Sigmoid colon (tissue), 7 donors: ENCODE measurements around the gene FOSL1. TPM values are rescaled to one million over a fixed set of nuclear protein-coding genes. Genes with fewer than 3 reads are reported as not detected.

Experiments used
- DNase-seq: peaks from one replicate; pipeline ENCODE4 v3.0.0-alpha.2; 2019
- H3K27ac ChIP-seq, 4 donors: fragments of 200-600 bp; sonication (generic); one replicate each; pipeline ENCODE4 v1.5.1; 2016 to 2019; ENCODE audit warnings: mild to moderate bottlenecking in 1 of 4
- H3K27me3 ChIP-seq, 3 donors: fragments of 200-600 bp; sonication (generic); one replicate each; pipeline ENCODE4 v1.5.1; 2019; ENCODE audit warnings: mild to moderate bottlenecking in 1 of 3
- H3K36me3 ChIP-seq, 4 donors: fragments of 200-600 bp; sonication (generic); one replicate each; pipeline ENCODE4 v1.5.1; 2016 to 2019
- H3K4me1 ChIP-seq, 4 donors: fragments of 200-600 bp; sonication (generic); one replicate each; pipeline ENCODE4 v1.5.1; 2017 to 2019
- H3K4me3 ChIP-seq, 4 donors: fragments of 200-600 bp; sonication (generic); one replicate each; pipeline ENCODE4 v1.5.1; 2017 to 2019; ENCODE audit warnings: mild to moderate bottlenecking in 2 of 4, moderate library complexity in 1 of 4
- H3K9me3 ChIP-seq, 4 donors: fragments of 200-600 bp in 3 of 4; sonication (generic) in 3 of 4; one replicate each; pipeline versions ENCODE4 v1.5.1 to v1.6.1; 2013 to 2019
- EP300 ChIP-seq, 4 donors: sonication (generic); formaldehyde crosslinking; IDR thresholded peaks; one replicate each; pipeline ENCODE4 v1.6.1; 2017; ENCODE audit warnings: antibody characterized with exemption in 4 of 4
- POLR2A ChIP-seq, 2 donors: fragments of 450-650 bp; IDR thresholded peaks; one replicate each; pipeline ENCODE4 v1.6.1; 2016; ENCODE audit warnings: antibody characterized with exemption in 2 of 2, mild to moderate bottlenecking in 2 of 2, moderate library complexity in 2 of 2
- POLR2AphosphoS5 ChIP-seq, 4 donors: sonication (generic); formaldehyde crosslinking; IDR thresholded peaks; one replicate each; pipeline ENCODE4 v1.6.1; 2017; ENCODE audit warnings: antibody characterized with exemption in 4 of 4
- WGBS, 2 donors: extraction: QIAGEN DNeasy Blood & Tissue Kit; methylation state at CpG; one replicate each; pipeline ENCODE4 v1.1.7; 2013; 5-methylcytosine and 5-hydroxymethylcytosine counted together
- intact Hi-C: fragments of 100-400 bp; cut with DNase I; formaldehyde crosslinking; loops from one replicate; pipeline ENCODE4 v1.15.1; 2023
- polyA plus RNA-seq, 3 donors: library from polyadenylated mRNA; stranded (reverse); fragments of 200-250 nt; gene quantifications; one replicate each; pipeline ENCODE4 v1.2.3, GENCODE V29; 2013
- total RNA-seq, 4 donors: library from RNA; depleted of rRNA; stranded (reverse); fragments of >200 nt; gene quantifications; one replicate each; pipeline ENCODE4 v1.1.0, GENCODE V29; 2016
- TF ChIP-seq, protein P1 (sequence below), 4 experiments: fragments of 450-650 bp in 3 of 4; fragments of 200-600 bp in 1 of 4; IDR thresholded peaks; one replicate each; pipeline ENCODE4 v1.5.1; 2016 to 2019; ENCODE audit warnings: antibody characterized with exemption in 4 of 4, mild to moderate bottlenecking in 3 of 4, moderate library complexity in 2 of 4
- donor health status: healthy with polysubstance abuse.
- donor health status: Bipolar disorder and iron deficiency.
- donor health status: healthy.

FOSL1 gene
- total and polyA plus RNA-seq, 7 donors, result 0.36 to 12.4 (median 2.9) TPM; not detected in 1

GRCh38 chr11:65862191-65862735 lies 37.9 kb downstream of the FOSL1 start:
- TF ChIP-seq EP300 (IDR thresholded peaks at IDR 0.05) (no peak), POLR2A (IDR thresholded peaks at IDR 0.05) (no peak), POLR2AphosphoS5 (IDR thresholded peaks at IDR 0.05) (no peak)
- TF ChIP-seq, protein P1, sequence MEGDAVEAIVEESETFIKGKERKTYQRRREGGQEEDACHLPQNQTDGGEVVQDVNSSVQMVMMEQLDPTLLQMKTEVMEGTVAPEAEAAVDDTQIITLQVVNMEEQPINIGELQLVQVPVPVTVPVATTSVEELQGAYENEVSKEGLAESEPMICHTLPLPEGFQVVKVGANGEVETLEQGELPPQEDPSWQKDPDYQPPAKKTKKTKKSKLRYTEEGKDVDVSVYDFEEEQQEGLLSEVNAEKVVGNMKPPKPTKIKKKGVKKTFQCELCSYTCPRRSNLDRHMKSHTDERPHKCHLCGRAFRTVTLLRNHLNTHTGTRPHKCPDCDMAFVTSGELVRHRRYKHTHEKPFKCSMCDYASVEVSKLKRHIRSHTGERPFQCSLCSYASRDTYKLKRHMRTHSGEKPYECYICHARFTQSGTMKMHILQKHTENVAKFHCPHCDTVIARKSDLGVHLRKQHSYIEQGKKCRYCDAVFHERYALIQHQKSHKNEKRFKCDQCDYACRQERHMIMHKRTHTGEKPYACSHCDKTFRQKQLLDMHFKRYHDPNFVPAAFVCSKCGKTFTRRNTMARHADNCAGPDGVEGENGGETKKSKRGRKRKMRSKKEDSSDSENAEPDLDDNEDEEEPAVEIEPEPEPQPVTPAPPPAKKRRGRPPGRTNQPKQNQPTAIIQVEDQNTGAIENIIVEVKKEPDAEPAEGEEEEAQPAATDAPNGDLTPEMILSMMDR (IDR thresholded peaks at IDR 0.05), result no peak
- H3K36me3 ChIP-seq, result peaks cover 17 to 56% (median 49%) of the 10 kb centered on the region in 4 donors
- intact Hi-C loops, result no loop called here

DNA sequence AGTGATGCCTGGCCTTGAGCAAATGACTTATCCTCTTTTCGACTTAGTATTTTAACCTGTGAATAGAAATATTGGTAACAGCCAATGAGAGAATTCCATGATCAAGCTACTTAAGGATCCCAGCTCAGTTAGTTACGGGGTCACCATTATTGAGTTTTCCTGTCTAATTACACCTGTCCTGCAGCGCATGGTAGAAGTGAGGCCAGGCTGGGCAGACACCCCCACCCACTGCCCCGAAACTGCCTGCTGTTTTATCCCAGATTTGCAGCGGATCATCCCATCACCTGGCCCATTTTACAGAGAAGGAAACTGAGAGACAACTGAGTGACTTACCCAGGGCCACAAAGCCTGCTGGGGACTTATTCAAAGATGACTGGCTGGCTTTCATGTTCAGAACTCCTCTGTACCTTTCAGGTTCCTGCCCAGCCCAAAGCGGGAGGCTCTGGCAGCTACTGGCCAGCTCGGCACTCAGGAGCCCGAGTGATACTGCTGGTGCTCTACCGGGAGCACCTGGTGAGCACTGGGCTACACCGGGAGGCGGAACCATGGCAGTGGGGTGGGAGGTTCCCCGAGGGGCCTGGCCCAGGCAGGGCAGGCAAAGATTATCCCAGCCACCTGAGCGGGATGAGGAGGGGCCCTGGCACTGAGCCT lies 38.5 kb downstream of the FOSL1 start:
- Histone ChIP-seq H3K27ac (peak overlapping the region; percentile 89 to 99 (median 95)), H3K36me3 (peaks cover 14 to 50% (median 45%) of the 10 kb centered on the region in 4 donors)
- TF ChIP-seq POLR2A (IDR thresholded peaks at IDR 0.05), result no peak
- TF ChIP-seq, protein P1 (IDR thresholded peaks at IDR 0.05), result no peak
- no peak for TF ChIP-seq POLR2AphosphoS5 (IDR thresholded peaks at IDR 0.05)
- TF ChIP-seq EP300 (IDR thresholded peaks at IDR 0.05), result no peak

More at GRCh38 chr11:65862191-65862735, 37.9 kb downstream of the FOSL1 start:
- H3K27ac ChIP-seq, result peak overlapping the region; percentile 89 to 99 (median 95)
- H3K4me1 ChIP-seq, result peaks cover 0 to 41% (median 27%) of the 10 kb centered on the region in 4 donors
- 79 to 88% methylated on average over 5 of the region's 5 CpGs for WGBS, 2 donors
- peak; percentile 59 for DNase-seq
- H3K4me3 ChIP-seq, result no peak overlapping the region
- no peaks in the 10 kb centered on the region for H3K27me3 ChIP-seq
- no peaks in the 10 kb centered on the region for H3K9me3 ChIP-seq

DNA sequence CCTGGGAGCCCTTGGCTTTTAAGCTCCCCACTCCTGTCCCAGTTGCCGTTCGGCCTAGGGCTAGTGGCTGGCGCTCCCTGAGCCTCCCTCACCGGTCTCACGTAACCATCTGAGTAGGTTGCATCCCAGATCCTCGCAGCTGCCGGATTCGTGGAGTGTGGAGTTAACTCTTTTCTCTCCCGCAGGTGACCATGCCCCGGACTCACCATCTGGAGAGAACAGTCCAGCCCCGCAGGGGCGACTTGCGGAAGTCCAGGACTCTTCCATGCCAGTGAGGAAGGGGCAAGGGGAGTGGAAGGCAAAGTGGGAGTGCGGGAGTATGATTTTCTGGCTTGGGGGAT lies 39.1 kb downstream of the FOSL1 start:
- Histone ChIP-seq H3K36me3 (peaks cover 14 to 48% (median 44%) of the 10 kb centered on the region in 4 donors), H3K4me3 (peak overlapping the region; percentile 79 to 98 (median 90)), H3K4me1 (peaks cover 0 to 47% (median 33%) of the 10 kb centered on the region in 4 donors), H3K27me3 (no peaks in the 10 kb centered on the region), H3K9me3 (no peaks in the 10 kb centered on the region), H3K27ac (peak overlapping the region; percentile 89 to 99 (median 95))
- no peak for TF ChIP-seq POLR2A (IDR thresholded peaks at IDR 0.05)
- TF ChIP-seq, protein P1 (IDR thresholded peaks at IDR 0.05), result no peak
- TF ChIP-seq EP300 (IDR thresholded peaks at IDR 0.05), result no peak
- no peak for TF ChIP-seq POLR2AphosphoS5 (IDR thresholded peaks at IDR 0.05)
- 5 to 13% methylated on average over 14 of the region's 14 CpGs for WGBS, 2 donors
- peak; percentile 76 for DNase-seq
- intact Hi-C loops, result no loop called here

More for the DNA sequence above, 38.5 kb downstream of the FOSL1 start:
- peak overlapping the region; percentile 79 to 98 (median 90) for H3K4me3 ChIP-seq
- 66 to 87% methylated on average over 13 of the region's 13 CpGs for WGBS, 2 donors
- no peaks in the 10 kb centered on the region for H3K9me3 ChIP-seq
- H3K4me1 ChIP-seq, result peaks cover 0 to 42% (median 27%) of the 10 kb centered on the region in 4 donors
- no peaks in the 10 kb centered on the region for H3K27me3 ChIP-seq
- intact Hi-C loops, result no loop called here
- peak; percentile 70 for DNase-seq

GRCh38 chr11:65860278-65861164 lies 39.7 kb downstream of the FOSL1 start, which contains the start of gene MUS81:
MUS81 (plus strand) TSS chr11:65860433; CDS start chr11:65860754, 321 bp downstream.
- H3K27ac ChIP-seq, result peak within 1 kb of the TSS; percentile 89 to 99 (median 95)
- H3K4me3 ChIP-seq, result peak within 1 kb of the TSS; percentile 79 to 98 (median 90)
- H3K36me3 ChIP-seq, result peaks cover 16 to 47% (median 44%) of the 10 kb centered on the region in 4 donors
- TF ChIP-seq EP300 (IDR thresholded peaks at IDR 0.05) (no peak), POLR2A (IDR thresholded peaks at IDR 0.05) (peak; percentile 76 to 87), POLR2AphosphoS5 (IDR thresholded peaks at IDR 0.05) (peak; percentile 67 to 91 (median 88))
- TF ChIP-seq, protein P1 (IDR thresholded peaks at IDR 0.05), result peak; percentile 64 to 96 (median 80)
- intact Hi-C loops, result no loop called here
- DNase-seq, result peak; percentile 99
- H3K9me3 ChIP-seq, result no peaks in the 10 kb centered on the region
- 0% methylated on average over 78 of the region's 78 CpGs for WGBS, 2 donors
- no peaks in the 10 kb centered on the region for H3K27me3 ChIP-seq
- peaks cover 0 to 54% (median 39%) of the 10 kb centered on the region in 4 donors for H3K4me1 ChIP-seq
